DND-41 (cell line): ENCODE data around the gene DMRTA2.

Experiments
- ATAC-seq: fragments of 200-7000 bp; cut with Tn5 transposase; 3 replicates; pipeline ENCODE4 v1.9.1; 2021; ENCODE audit warnings: low read depth; ENCODE audit not compliant: insufficient read depth
- DNase-seq: peaks from one replicate; pipeline ENCODE4 v3.0.0-alpha.2; 2020
- H2AFZ ChIP-seq: 2 replicates; pipeline ENCODE4 v1.6.0; 2012; ENCODE audit warnings: low read depth, low read length
- H3K27ac ChIP-seq: 2 replicates; pipeline ENCODE4 v1.5.1; 2012; ENCODE audit warnings: low read length, inconsistent platforms
- H3K27me3 ChIP-seq: fragments of 200-600 bp; sonication (generic); 2 replicates; pipeline ENCODE4 v1.6.0; 2012; ENCODE audit warnings: low read length, mild to moderate bottlenecking, inconsistent platforms; ENCODE audit not compliant: insufficient read depth, poor library complexity
- H3K36me3 ChIP-seq: 2 replicates; pipeline ENCODE4 v1.5.1; 2012; ENCODE audit warnings: low read length, inconsistent platforms; ENCODE audit not compliant: insufficient read depth
- H3K4me1 ChIP-seq: 2 replicates; pipeline ENCODE4 v1.5.1; 2012; ENCODE audit warnings: mild to moderate bottlenecking, low read length; ENCODE audit not compliant: insufficient read depth
- H3K4me2 ChIP-seq: 2 replicates; pipeline ENCODE4 v1.6.0; 2012; ENCODE audit warnings: mild to moderate bottlenecking, moderate library complexity, low read length, inconsistent platforms; ENCODE audit not compliant: insufficient read depth
- H3K4me3 ChIP-seq, 2 experiments: fragments of 200-600 bp in 1 of 2; shearing (Covaris generic) in 1 of 2; 2 replicates each; pipeline ENCODE4 v1.5.1; 2012 to 2016; ENCODE audit warnings: inconsistent platforms in 2 of 2, low read length in 2 of 2, mild to moderate bottlenecking in 2 of 2, low read depth in 1 of 2, moderate library complexity in 1 of 2
- H3K79me2 ChIP-seq: 2 replicates; pipeline ENCODE4 v1.6.0; 2012; ENCODE audit warnings: low read length, inconsistent platforms; ENCODE audit not compliant: insufficient read depth
- H3K9ac ChIP-seq: 2 replicates; pipeline ENCODE4 v1.6.0; 2012; ENCODE audit warnings: low read depth, mild to moderate bottlenecking, inconsistent platforms, low read length, moderate library complexity
- H3K9me3 ChIP-seq: 2 replicates; pipeline ENCODE4 v1.5.1; 2012; ENCODE audit warnings: low read length, moderate library complexity, mild to moderate bottlenecking, inconsistent platforms; ENCODE audit not compliant: insufficient read depth, severe bottlenecking
- H4K20me1 ChIP-seq: 2 replicates; pipeline ENCODE4 v1.6.0; 2012; ENCODE audit warnings: low read length; ENCODE audit not compliant: insufficient read depth
- CTCF ChIP-seq: IDR thresholded peaks from 2 replicates; pipeline ENCODE4 v1.5.1; 2012; ENCODE audit warnings: borderline replicate concordance, low read length, moderate library complexity, mild to moderate bottlenecking; ENCODE audit not compliant: poor library complexity, severe bottlenecking; ENCODE audit errors: extremely low read depth
- EZH2 ChIP-seq: IDR thresholded peaks from 3 replicates; pipeline ENCODE4 v1.6.1; 2012; ENCODE audit warnings: borderline replicate concordance, low read depth, mild to moderate bottlenecking, moderate library complexity, low read length, inconsistent platforms; ENCODE audit not compliant: severe bottlenecking

Gene DMRTA2

GRCh38 chr1:50378770-50379169 is 44.5 kb downstream of the DMRTA2 start:
- ATAC-seq (no peak), DNase-seq (no peak)
- Histone ChIP-seq H3K27ac (no peak overlapping the region), H4K20me1 (no peaks in the 10 kb centered on the region), H3K4me3 (no peak overlapping the region), H3K79me2 (no peaks in the 10 kb centered on the region), H3K9ac (no peak overlapping the region), H3K36me3 (no peaks in the 10 kb centered on the region), H3K4me1 (no peaks in the 10 kb centered on the region), H2AFZ (no peak overlapping the region), H3K4me2 (no peak overlapping the region), H3K9me3 (no peaks in the 10 kb centered on the region), H3K27me3 (no peaks in the 10 kb centered on the region)
- TF ChIP-seq EZH2 (no peak), CTCF (no peak)

- Histone ChIP-seq H3K79me2 (no peaks in the 10 kb centered on the region), H3K9me3 (no peaks in the 10 kb centered on the region), H3K27me3 (peaks cover 3% of the 10 kb centered on the region), H3K4me1 (no peaks in the 10 kb centered on the region), H3K36me3 (no peaks in the 10 kb centered on the region), H3K9ac (no peak overlapping the region), H2AFZ (no peak overlapping the region), H3K4me2 (no peak overlapping the region), H3K4me3 (no peak overlapping the region), H4K20me1 (no peaks in the 10 kb centered on the region), H3K27ac (no peak overlapping the region)
- ATAC-seq (no peak), DNase-seq (no peak)
- no peak for TF ChIP-seq EZH2
- TF ChIP-seq CTCF, result no peak
Measured at GRCh38 chr1:50373532-50373931, 49.7 kb downstream of the DMRTA2 start.

- DNase-seq (no peak), ATAC-seq (no peak)
- Histone ChIP-seq H3K79me2 (no peaks in the 10 kb centered on the region), H3K27me3 (peaks cover 8% of the 10 kb centered on the region), H3K9ac (no peak overlapping the region), H2AFZ (no peak overlapping the region), H3K36me3 (no peaks in the 10 kb centered on the region), H3K9me3 (no peaks in the 10 kb centered on the region), H3K4me2 (no peak overlapping the region), H3K4me1 (no peaks in the 10 kb centered on the region), H3K4me3 (no peak overlapping the region), H3K27ac (no peak overlapping the region), H4K20me1 (no peaks in the 10 kb centered on the region)
- TF ChIP-seq EZH2, result no peak
- TF ChIP-seq CTCF, result no peak
Measured at GRCh38 chr1:50371749-50372148, 51.5 kb downstream of the DMRTA2 start.

GRCh38 chr1:50369830-50370229 is 53.4 kb downstream of the DMRTA2 start:
- H4K20me1 ChIP-seq, result no peaks in the 10 kb centered on the region
- peak; percentile 27 for TF ChIP-seq CTCF
- no peak for TF ChIP-seq EZH2
- peaks cover 8% of the 10 kb centered on the region for H3K27me3 ChIP-seq
- H3K9me3 ChIP-seq, result no peaks in the 10 kb centered on the region
- no peak overlapping the region for H3K27ac ChIP-seq
- H2AFZ ChIP-seq, result no peak overlapping the region
- no peaks in the 10 kb centered on the region for H3K4me1 ChIP-seq
- H3K36me3 ChIP-seq, result no peaks in the 10 kb centered on the region
- H3K4me2 ChIP-seq, result no peak overlapping the region
- no peaks in the 10 kb centered on the region for H3K79me2 ChIP-seq
- H3K9ac ChIP-seq, result no peak overlapping the region
- ATAC-seq, result no peak
- DNase-seq, result no peak
- no peak overlapping the region for H3K4me3 ChIP-seq
